Measurements from ENCODE around the gene MAML1.
A peak's percentile ranks its signal among the peaks of the same experiment; 100 is the strongest.

The MAML1 gene

DNA sequence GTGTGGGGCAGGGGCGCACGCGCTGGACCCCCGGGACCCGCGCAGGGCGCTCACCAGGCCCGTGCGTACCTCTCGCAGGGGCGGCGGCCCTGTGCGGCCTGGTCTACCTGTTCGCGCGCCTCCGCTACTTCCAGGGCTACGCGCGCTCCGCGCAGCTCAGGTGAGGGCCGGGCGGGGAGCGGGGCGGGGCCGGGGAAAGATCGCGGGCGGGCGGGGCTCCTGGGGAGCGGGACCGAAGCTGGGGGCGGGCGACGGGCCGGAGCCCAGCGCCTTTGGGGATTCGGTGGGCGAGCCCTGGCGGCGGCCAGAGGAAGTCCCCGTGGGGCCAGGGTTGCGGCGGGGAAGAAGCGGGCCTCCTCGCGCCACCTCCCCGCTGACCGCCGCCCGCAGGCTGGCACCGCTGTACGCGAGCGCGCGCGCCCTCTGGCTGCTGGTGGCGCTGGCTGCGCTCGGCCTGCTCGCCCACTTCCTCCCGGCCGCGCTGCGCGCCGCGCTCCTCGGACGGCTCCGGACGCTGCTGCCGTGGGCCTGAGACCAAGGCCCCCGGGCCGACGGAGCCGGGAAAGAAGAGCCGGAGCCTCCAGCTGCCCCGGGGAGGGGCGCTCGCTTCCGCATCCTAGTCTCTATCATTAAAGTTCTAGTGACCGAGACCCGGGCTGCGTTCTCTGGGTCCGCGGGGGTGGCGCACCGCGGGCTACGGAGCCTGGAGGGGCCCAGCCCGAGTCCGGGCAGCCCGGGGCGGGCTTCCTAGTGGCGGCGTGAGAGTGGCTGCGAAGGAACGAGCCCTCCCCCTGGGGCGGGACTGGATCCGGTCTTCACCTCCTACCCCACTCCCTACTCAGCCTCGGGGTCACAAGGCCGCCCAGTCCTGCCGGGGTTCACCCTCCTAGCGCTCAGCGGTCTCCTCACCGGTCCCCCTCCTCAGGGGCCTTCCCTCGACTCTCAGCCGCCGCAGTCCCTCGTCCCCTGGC is 63.5 kb downstream of the MAML1 start:
- peak; percentile 67 for DNase-seq

DNA sequence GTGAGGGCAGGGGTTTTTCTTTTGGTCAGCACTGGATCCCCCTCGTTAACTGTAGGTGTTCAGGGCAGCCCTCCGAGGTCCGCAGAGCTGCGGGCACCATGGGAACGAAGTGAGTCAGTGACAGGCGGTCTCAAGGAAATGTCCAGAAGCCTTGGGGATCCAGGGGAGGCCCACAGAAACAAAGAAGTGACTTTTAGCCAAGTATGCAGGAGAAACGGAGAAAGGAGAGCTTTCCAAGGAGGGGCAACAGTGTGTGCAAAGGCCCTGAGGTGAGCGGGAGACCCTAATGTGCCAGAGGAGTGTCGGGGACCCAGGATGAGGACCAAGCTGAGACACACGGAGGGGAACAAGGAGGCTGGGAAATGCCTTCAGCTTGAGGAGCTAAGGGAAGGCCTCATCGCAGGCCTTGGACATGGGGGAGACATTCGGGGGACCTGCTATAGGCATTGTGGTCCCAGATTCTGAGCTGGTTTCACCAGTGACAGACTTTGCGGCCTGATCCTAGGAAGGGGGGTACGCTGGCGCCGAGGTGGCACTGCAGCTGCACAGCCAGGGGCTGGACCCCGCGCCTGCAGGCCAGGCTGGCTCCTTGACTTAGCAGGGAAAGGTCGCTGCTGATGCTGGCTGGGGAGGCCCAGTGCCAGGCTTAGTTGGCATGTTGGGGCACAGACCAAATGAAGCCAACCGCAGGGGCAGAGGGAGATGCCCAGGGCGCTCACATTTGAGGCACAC is 64.4 kb downstream of the MAML1 start:
- DNase-seq: no peak

DNA sequence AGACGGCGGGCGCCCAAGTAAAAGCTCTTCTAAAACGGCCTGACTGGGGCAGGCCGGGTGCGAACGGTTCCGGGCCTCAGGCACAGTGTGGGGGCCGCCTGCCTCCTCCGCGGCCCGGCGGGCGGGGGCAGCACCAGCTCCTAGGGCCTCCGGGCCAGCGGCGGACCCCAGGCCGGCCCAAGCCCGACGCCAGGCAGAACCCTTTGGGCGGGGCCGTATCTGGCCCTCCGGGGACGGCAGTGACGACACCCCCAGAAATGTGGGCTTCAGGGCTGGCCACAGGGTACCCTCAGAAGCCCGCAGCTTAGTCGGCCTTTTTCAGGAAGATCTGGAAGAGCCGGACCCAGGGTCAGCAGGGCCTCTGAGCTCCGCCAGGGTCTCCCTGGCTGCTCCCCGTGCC is 65.1 kb downstream of the MAML1 start:
- no peak for DNase-seq

DNA sequence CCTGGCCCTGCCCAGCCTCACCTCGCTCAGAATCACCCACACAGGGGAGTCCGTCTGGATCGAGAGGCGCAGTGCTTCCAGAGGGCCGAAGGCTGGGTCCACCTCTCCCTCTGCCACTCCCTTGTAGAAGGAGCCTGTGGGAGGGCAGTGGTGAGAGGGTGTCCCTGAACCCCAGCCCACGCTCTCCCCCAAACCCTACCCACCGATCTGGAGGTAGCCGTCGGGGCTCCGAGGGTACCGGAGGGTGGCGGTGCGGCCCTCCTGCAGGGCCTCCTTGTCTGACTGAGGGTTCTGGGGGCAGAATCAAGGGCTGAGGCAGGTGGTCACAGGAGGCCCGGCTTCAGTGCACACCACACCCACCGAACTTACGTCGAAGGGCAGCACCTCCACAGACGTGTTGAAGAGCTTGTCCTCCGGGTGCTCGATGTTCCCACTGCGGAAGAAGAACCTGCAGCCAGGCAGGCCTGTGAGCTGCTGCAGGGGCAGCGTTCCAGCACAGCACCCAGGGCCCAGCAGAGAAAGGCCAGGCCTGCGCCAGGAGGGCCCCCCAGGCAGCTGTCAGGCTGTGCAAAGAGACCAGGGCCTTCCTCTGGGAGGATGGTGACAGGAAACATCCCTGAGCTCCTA is 65.6 kb downstream of the MAML1 start:
- DNase-seq: no peak

DNA sequence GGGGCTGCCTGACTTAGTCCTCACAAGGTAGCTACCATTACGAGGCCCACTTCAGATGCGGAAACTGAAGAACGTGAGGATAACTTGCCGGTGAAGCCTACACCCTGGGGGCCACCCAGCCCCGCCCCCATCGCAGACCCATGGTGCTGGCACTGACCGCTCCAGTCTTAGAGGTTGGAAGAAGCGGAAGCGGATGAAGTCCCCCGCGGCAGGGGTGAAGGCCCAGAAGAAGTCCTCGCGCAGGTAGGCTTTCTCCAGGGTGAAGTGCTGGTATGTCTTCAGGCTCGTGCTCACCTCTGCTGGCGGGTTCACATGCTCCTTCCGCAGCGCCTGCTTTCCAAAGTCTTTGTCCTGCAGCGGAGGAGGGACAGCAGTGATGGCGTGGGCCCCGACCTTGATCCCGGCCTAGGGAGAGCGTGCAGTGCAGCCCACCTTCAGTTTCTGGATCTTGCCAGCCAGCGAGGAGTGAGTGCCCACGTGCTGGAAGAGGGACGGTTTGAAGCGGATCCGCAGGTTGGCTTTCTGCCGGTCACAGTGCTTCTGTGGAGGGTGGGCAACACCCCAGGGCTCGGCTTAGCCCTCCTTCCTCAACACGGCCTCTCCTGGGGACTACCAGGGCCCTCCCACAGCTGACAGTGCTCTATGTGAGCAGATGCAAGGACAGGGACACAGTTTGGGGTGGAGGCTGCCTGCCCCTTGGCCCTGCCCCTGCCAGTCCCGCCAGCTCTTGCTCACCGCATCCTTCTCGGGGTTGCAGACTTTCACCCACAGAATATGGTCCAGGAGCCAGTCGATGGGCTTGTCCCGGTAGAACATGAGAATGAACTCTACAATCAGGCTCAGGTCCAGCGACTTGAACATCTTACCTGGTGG is 66.4 kb downstream of the MAML1 start:
- DNase-seq: no peak

DNA sequence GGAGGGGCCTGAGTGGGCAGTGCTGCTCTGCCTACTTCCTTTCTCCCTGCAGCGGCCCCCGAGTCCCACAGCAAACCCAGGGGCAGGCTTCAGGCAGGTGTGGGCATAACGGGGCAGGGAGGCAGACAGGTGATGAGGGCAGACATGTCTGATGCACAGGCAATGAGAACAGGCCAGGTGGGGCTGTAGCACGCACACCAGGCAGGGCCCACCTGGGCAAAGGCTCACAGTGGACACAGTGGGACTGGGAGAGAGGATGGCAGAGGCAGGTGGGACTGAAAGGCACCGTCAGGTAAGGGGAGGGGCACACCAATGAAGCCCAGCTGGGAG is 67.0 kb downstream of the MAML1 start:
- no peak for DNase-seq

DNA sequence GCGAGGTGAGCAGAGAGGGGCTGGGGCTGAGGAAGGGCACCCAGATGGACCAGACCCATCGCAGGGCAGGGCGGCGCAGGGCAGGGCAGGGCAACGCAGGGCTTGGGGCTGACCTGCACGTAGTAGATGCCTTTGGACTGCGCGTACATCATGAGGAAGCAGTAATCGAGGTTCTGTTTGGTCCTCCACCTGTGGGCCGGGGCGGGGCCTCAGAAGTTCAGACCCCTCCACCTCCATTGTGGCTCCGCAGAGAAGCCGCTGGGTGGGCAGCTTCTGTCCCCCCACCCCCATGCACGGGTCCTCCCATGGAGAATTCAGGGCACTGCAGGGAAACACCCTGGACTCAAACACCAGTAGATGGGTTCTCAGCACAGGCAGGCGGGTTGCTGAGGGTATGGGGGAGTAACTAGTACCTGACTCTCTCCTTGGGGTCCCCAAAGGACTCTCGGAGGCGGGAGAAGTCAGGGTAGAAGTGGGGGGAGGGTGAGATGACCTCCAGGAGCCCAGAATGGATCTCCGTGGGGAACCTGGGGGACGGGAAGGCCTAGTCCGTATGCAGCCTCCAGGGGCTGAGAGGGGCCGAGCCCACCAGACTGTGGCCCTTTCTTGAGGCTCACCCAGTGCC is 67.6 kb downstream of the MAML1 start:
- DNase-seq: no peak

DNA sequence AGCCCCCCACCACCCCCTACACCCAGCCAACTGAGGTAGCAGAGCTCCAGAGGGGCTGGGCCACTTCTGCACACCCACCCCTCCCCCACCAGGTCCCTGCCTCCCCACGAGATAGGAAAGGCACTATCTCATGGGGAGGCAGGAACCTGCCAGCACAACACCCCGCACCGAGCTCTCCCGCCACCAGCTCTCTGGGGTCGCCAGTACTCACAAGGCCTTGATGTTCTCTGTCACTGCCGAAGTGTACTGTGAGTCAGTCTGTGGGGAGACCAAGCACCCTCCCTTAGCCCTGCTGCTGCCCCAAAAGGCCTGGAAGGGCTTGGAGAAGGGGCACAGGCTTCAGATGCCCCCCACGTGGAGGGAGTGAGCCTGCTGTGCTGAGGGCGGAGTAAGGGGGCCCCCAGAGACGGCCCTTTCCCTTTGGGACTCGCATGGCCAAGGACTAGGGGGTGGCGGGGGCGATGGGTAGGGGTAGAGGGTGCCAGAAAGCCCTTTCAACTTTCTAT is 68.1 kb downstream of the MAML1 start:
- no peak for DNase-seq

DNA sequence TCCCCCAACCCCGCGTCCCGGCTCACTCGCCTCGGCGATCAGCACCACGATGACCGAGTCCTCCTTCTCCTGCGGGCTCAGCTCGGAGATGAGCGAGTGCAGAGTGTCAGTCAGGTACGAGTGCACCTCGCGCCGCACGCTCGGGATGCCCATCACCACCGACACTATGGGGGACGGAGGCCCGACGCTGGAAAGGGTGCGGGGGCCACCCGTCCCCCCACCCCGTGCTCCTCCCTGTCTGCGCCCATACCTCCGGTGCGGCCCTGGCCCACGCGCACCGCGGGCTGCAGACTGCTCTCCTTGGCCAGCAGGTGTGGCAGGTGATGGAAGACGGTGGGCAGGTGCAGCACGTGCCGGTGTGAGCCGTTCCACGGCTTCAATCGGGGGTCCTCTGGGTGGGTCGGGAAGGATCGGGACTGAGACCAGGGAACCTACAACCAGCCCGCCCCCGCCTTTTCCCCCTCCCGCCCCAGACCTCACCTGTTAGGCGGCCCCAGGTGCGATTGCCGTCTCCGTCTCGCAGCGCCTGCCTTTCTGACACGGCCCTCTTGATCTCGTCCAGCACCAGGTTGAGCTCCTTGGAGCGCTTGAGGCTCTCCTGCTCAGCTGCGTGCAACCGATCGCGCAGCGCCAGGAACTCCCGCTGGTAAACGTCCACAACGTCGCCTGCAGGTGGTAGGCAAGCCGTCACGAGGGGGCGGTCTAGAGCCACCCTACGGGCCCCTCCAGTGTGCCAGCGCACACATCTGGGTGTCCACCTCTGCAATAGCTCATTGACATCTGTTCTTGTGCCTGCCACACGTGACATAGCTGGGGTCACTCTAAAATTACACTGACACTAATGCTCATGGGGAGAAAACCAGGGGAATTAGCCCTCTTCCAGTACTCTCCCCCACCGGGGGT is 68.9 kb downstream of the MAML1 start:
- DNase-seq: peak; percentile 87

DNA sequence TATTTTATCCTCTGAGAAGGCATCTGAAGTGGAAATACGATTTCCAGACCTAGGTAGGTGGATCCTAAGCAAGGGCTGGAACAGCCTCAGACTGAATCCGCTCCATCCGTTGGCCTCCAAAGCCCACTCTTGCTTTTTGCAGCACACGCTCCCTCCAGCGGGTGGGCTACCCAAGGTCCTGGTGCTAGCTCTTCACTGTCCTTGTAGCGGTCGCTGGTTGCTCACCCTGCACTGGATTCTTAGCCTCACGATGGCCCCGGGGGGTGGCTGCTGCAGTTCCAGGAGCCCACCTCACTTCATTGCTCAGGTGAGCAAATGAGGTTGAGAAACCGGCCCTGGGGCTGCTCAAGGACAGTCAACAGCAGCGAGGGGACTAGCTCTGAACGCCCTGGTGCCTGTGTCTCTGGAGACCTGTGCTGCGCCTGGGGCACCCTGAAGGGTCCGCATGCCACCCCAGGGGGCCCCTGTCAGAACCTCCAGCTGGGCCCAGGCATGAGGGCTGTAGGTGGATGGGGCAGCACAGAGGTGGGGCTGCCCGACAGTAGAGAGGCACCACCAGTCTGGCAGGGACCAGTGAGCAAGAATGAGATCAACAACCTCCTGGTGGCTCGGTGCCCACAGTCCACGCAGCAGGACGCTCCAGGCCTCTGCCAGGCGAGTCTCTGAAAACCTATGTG is 69.7 kb downstream of the MAML1 start:
- no peak for DNase-seq

DNA sequence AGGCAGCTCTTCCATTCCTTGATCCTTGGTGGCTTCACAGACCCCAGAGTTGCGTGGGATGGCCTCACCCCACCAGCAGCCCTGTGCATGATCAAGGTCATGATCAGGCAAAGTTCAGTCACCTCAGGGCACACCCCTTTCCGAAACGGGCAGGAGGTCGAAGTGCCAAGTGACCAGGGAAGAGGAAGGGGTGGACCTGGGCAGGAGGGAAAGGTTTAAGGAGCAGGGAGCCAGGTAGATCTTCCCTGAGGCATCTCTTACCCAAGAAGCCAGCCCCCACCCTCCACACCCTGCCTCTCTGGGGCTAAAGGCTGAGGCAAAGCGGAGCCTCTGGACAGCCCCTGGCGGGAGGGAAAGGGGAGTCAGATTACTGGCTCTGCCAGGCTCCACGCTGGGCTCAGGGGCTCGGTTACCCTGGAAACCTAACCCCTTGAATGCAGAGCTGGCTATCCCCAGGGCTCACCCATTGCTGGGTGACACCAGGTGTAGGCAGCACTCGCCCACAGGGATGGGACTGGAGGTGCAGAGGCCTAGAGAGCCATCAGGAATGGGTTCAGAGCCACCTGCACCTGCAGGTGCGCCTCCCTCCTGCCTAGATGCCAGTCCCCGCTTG is 70.4 kb downstream of the MAML1 start:
- DNase-seq: no peak

DNA sequence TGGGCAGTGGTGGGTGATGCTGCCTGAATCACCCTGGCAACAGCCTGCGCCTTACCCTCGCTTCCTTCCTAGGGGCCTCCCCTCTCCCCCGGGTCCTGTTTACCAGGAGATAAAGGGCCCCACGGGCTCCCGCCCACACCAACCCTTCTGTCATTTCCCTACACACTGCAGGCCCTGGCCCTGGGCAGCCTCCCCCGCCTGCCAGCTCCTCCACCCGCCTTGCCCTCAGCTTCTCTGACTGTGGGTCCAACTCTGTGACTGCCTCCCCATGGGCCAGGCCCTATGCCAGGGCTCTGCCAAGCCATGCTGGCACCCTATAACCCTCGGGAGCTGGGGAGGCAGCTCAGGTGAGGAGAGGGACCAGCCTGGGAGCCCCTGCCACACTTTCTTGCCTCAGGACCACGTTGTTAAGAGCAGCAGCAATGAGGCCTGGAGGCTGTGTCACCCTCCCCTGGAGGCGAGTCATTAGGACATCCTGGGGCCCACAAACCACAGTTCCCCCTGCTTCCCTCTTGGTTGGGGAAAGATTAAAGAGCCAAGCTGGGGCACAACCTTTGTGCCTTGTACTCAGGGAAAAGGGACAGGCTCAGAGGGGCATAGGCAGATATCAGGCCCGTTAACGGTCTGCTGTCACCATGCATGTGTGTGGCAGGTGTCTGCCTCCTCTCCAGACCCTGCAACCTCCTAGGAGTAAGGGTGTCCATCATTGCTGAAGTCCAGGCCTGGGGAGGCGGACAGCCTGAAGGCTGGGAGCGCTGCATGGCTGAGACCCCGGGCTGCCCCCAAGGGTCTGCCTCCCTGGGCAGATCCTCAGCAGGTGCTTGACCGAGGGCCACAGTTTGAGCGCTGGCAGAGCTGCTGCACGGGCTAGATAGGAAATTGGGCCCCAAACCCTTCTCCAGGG is 71.3 kb downstream of the MAML1 start:
- DNase-seq: peak; percentile 54

DNA sequence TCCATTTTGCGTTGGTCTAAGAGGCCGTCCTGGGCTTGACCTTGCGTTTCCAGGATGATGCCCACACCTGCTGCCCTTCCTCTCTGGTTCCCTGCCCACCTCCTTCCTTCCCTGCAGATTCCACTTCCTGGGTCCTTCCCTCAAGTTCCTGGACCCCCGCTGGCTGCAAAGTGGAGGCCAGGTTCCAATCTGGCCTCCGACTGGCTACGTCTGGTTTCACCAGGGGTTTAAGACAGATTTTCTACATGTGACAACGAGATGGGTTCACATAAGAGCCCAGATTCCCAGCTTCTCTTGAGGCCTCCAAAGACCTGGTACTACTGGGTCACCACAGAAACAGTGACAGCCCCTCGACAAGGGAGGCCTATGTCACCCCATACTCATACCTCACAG is 71.9 kb downstream of the MAML1 start:
- DNase-seq: no peak

DNA sequence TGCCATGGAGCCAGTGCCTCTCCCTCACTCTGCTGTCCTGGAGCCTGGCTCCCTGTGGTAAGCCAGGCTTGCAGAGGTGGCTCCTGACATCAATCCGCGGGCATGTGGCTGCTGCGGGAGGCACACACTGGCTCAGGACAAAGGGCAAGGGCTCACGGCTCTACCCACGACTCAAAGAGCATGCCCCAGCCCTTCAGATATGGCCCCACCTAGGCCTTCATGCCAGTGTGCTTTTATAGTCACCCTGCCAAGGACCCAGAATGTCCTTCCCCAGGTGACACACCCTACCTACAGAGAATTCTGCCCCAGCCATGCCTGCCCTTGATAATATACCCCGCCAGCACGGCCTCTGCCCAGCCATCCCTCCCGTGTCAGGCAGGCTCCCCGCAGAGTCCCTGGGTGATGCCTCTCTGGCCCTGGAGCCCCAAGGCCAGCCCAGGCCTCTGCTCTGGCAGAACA is 72.5 kb downstream of the MAML1 start:
- no peak for DNase-seq

DNA sequence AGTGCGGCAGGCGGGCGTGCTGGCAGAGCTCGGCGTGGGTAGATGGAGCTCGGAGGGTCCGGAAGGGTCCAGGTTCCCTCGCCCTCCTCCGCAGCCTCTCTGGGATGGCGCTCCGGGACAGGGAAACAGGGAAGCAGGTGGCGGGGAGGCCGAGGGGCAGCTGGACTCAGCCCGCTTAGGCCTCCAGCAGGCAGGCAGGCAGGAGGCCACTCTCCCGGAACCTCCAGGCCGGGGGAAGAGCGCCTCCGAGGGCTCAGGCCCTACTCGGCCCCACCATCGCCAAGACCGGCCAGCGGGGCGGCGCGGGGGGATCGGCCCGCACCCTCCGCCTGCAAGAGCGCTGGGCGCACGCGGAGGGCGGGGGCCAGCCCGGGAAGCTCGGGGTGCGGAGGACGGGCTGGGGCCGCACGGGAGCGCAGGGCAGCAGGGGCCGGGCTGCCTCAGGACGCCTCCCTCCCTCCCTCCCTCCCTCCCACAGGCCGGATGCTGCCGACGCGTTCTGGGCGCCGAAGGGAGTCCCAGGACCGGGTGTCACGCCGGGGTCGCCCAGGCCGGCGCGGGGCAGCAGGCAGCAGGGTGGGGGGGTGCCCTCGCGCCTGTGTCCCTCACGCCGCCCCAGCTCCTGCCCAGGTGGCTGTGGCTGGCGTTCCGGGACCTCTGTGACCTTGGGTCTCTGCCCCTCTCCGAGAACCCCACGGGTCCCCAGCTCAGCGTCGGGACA is 73.1 kb downstream of the MAML1 start:
- DNase-seq: peak; percentile 26

DNA sequence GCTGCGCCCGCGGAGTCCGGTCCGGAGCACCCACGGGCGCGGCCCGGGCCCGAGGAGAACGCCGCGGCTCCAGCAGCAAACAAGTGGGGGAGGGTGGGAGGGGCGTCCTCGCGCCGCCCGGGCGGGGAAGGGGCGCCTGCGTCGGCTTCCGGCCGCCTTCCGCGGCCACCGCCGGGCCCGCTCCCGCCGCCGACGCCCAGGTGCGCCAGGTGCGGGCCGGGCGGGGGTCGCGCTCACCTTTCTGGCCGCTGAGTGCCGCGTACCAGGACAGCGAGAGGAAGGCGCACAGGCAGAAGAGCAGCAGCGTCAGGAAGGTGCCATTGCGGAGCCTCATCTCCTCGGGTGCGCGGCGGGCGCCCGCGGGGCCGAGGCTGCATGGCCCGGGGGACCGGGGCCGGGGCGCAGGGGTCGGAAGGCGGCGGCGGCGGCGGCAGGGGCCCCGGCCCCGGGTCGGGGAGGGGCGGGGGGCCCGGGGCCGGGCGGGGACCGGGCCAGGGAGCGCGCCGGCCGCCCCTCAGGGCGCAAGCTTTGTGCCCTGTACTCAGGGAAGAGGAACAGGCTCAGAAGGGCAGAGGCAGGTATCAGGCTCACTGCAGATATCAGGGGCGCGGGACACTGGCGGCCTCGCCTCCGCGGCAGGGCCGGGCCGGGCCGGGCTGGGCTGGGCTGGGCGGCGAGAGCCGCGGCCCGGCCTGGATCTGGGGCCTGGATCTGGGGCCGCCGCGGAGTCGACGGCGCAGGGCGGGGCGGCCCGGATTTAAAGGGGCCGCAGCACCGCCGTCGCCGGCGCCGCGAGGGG is 73.8 kb downstream of the MAML1 start, which contains the start of gene MGAT4B:
TSS of gene MGAT4B (minus strand) at position 617 of the 799 bp plus-strand sequence. CDS start at position 334, 283 bp downstream.
- peak; percentile 62 for DNase-seq
